Suprapubic skin (tissue), 4 donors: ENCODE results near the gene CACNA1H.

Source experiments
- CTCF ChIP-seq, 2 donors: fragments of 200-600 bp in 1 of 2; fragments of 450-650 bp in 1 of 2; sonication (generic) in 1 of 2; IDR thresholded peaks; one replicate each; pipeline ENCODE4 v1.5.1; 2016 to 2019; ENCODE audit warnings: antibody characterized with exemption in 2 of 2, mild to moderate bottlenecking in 1 of 2, moderate library complexity in 1 of 2
- EP300 ChIP-seq: sonication (generic); formaldehyde crosslinking; IDR thresholded peaks from one replicate; pipeline ENCODE4 v1.6.1; 2017; ENCODE audit warnings: antibody characterized with exemption
- POLR2A ChIP-seq, 2 donors: fragments of 450-650 bp; IDR thresholded peaks; one replicate each; pipeline ENCODE4 v1.6.1; 2017; ENCODE audit warnings: antibody characterized with exemption in 2 of 2, mild to moderate bottlenecking in 2 of 2, moderate library complexity in 2 of 2
- POLR2AphosphoS5 ChIP-seq, 3 donors: sonication (generic); formaldehyde crosslinking; IDR thresholded peaks; one replicate each; pipeline ENCODE4 v1.6.1; 2017; ENCODE audit warnings: antibody characterized with exemption in 3 of 3

- TF ChIP-seq CTCF (IDR thresholded peaks at IDR 0.05) (no peak), POLR2A (IDR thresholded peaks at IDR 0.05) (no peak), POLR2AphosphoS5 (IDR thresholded peaks at IDR 0.05) (no peak), EP300 (no peak)
Measured at GRCh38 chr16:1108299-1109252, 44.3 kb upstream of the CACNA1H start.
